ENCODE results near the gene GRIK3.

GRCh38 chr1:36863500-36863899 is 170.8 kb downstream of the GRIK3 start:
- TF ChIP-seq CTCF (conservative IDR thresholded peaks at IDR 0.05; ENCODE audit: low read length) (no peak), EZH2phosphoT487 (IDR thresholded peaks at IDR 0.05; ENCODE audit: borderline replicate concordance) (no peak)

All from Loucy (cell line).